Stomach (tissue), 9 donors: Measurements from ENCODE around the gene ELOF1. TPM values are rescaled to one million over a fixed set of nuclear protein-coding genes. Genes with fewer than 3 reads are reported as not detected.

Experiments
- DNase-seq, 2 donors: peaks; one replicate each; pipeline versions ENCODE4 v3.0.0 to v3.0.0-alpha.2; 2013 to 2019
- H3K27ac ChIP-seq, 5 donors: fragments of 200-600 bp in 4 of 5; sonication (generic) in 4 of 5; one replicate each; pipeline ENCODE4 v1.5.1; 2013 to 2019; ENCODE audit warnings: mild to moderate bottlenecking in 1 of 5, moderate library complexity in 1 of 5
- H3K27me3 ChIP-seq, 3 donors: fragments of 200-600 bp; sonication (generic); one replicate each; pipeline ENCODE4 v1.5.1; 2017 to 2019; ENCODE audit warnings: mixed run types in 1 of 3
- H3K36me3 ChIP-seq, 4 donors: fragments of 200-600 bp; sonication (generic); 1 replicate in 3 of 4; 2 replicates in 1 of 4; pipeline ENCODE4 v1.5.1; 2016 to 2019
- H3K4me1 ChIP-seq, 4 donors: fragments of 200-600 bp; sonication (generic); one replicate each; pipeline ENCODE4 v1.5.1; 2016 to 2019
- H3K4me3 ChIP-seq, 4 donors: fragments of 200-600 bp; sonication (generic) in 3 of 4; one replicate each; pipeline ENCODE4 v1.5.1; 2016 to 2019; ENCODE audit warnings: mild to moderate bottlenecking in 1 of 4
- H3K9me3 ChIP-seq, 4 donors: fragments of 200-600 bp; sonication (generic); one replicate each; pipeline ENCODE4 v1.5.1; 2016 to 2019
- CTCF ChIP-seq, 7 experiments: fragments of 450-650 bp in 4 of 7; fragments of 200-600 bp in 3 of 7; sonication (generic) in 3 of 7; IDR thresholded peaks; one replicate each; pipeline ENCODE4 v1.5.1; 2016 to 2019; ENCODE audit warnings: antibody characterized with exemption in 7 of 7, control low read depth in 2 of 7, mild to moderate bottlenecking in 1 of 7
- EP300 ChIP-seq: sonication (generic); formaldehyde crosslinking; IDR thresholded peaks from one replicate; pipeline ENCODE4 v1.6.1; 2017; ENCODE audit warnings: antibody characterized with exemption
- POLR2A ChIP-seq, 4 donors: fragments of 450-650 bp; IDR thresholded peaks; one replicate each; pipeline ENCODE4 v1.6.1; 2016; ENCODE audit warnings: antibody characterized with exemption in 4 of 4, control low read depth in 2 of 4, mild to moderate bottlenecking in 1 of 4, moderate library complexity in 1 of 4
- POLR2AphosphoS5 ChIP-seq, 3 donors: sonication (generic); formaldehyde crosslinking; IDR thresholded peaks; one replicate each; pipeline ENCODE4 v1.6.1; 2016; ENCODE audit warnings: antibody characterized with exemption in 3 of 3
- WGBS, 5 donors: extraction: QIAGEN DNeasy Blood & Tissue Kit in 3 of 5; methylation state at CpG; one replicate each; pipeline versions ENCODE4 v1.1.5 to v1.1.7; 2013 to 2018; 5-methylcytosine and 5-hydroxymethylcytosine counted together
- intact Hi-C: fragments of 100-400 bp; cut with DNase I; formaldehyde crosslinking; loops from one replicate; pipeline ENCODE4 v1.15.1; 2023; ENCODE audit warnings: low total_unique reads
- polyA plus RNA-seq, 3 donors: library from polyadenylated mRNA; stranded (reverse); fragments of 200-250 nt; gene quantifications; one replicate each; pipeline ENCODE4 v1.2.3, GENCODE V29; 2013
- total RNA-seq, 5 donors: library from RNA; depleted of rRNA; stranded (reverse); fragments of >200 nt; gene quantifications; one replicate each; pipeline versions ENCODE4 v1.1.0 to v1.2.3, GENCODE V29; 2014 to 2016
- donor health status: healthy with polysubstance abuse.
- donor health status: Bipolar disorder and iron deficiency.
- donor health status: healthy.

The ELOF1 gene
- total and polyA plus RNA-seq, 8 donors, result 2.3 to 96.4 (median 25.4) TPM

GRCh38 chr19:11538232-11539036, 20.6 kb downstream of the ELOF1 start, which contains the start of gene CNN1:
Gene CNN1 (plus strand): TSS chr19:11538851. CDS start chr19:11538928, 77 bp downstream.
- 23 to 47% (median 31%) methylated on average over 9 to 21 of the region's 21 CpGs for WGBS, 5 donors
- Histone ChIP-seq H3K4me3 (peak within 1 kb of the TSS; percentile 39 to 51 (median 46)), H3K4me1 (peaks cover 7 to 28% (median 23%) of the 10 kb centered on the region in 4 donors), H3K9me3 (no peaks in the 10 kb centered on the region), H3K27me3 (peaks cover 4 to 25% (median 17%) of the 10 kb centered on the region in 3 donors), H3K27ac (peak within 1 kb of the TSS; percentile 41 to 95 (median 82)), H3K36me3 (peaks cover 0 to 5% (median 0%) of the 10 kb centered on the region in 4 donors)
- peak; percentile 29 to 94 for DNase-seq
- TF ChIP-seq CTCF (IDR thresholded peaks at IDR 0.05), result no peak
- peak; percentile 82 to 89 (median 88) for TF ChIP-seq POLR2AphosphoS5 (IDR thresholded peaks at IDR 0.05)
- TF ChIP-seq POLR2A (IDR thresholded peaks at IDR 0.05), result peak in 2 of 4 donors; percentile 42 to 77
- TF ChIP-seq EP300, result peak; percentile 55
- intact Hi-C loops, result no loop called here

- TF ChIP-seq POLR2A (IDR thresholded peaks at IDR 0.05) (peak in 1 of 4 donors; percentile 16), EP300 (peak; percentile 59), POLR2AphosphoS5 (IDR thresholded peaks at IDR 0.05) (peak in 2 of 3 donors; percentile 45 to 63), CTCF (IDR thresholded peaks at IDR 0.05) (peak in 5 of 7 experiments; percentile 56 to 96 (median 91))
- peak overlapping the region; percentile 22 to 42 (median 29) for H3K4me3 ChIP-seq
Measured at GRCh38 chr19:11535792-11536595, 23.0 kb downstream of the ELOF1 start.

GRCh38 chr19:11534948-11535347, 24.1 kb downstream of the ELOF1 start:
- no peak for DNase-seq
- H3K9me3 ChIP-seq, result no peaks in the 10 kb centered on the region
- no peaks in the 10 kb centered on the region for H3K36me3 ChIP-seq
- intact Hi-C loops, result no loop called here
- no peak for TF ChIP-seq EP300
- TF ChIP-seq CTCF (IDR thresholded peaks at IDR 0.05), result no peak
- no peak for TF ChIP-seq POLR2A (IDR thresholded peaks at IDR 0.05)
- no peak for TF ChIP-seq POLR2AphosphoS5 (IDR thresholded peaks at IDR 0.05)
- WGBS, 5 donors, result 47 to 63% (median 60%) methylated on average over 5 of the region's 5 CpGs
- H3K27ac ChIP-seq, result peak overlapping the region in 4 of 5 donors; percentile 78 to 95 (median 82)
- peaks cover 4 to 14% (median 9%) of the 10 kb centered on the region in 3 donors for H3K27me3 ChIP-seq
- peaks cover 7 to 35% (median 24%) of the 10 kb centered on the region in 4 donors for H3K4me1 ChIP-seq
- H3K4me3 ChIP-seq, result no peak overlapping the region

More at GRCh38 chr19:11535792-11536595, 23.0 kb downstream of the ELOF1 start:
- Histone ChIP-seq H3K36me3 (no peaks in the 10 kb centered on the region), H3K9me3 (no peaks in the 10 kb centered on the region), H3K27me3 (peaks cover 4 to 25% (median 17%) of the 10 kb centered on the region in 3 donors), H3K27ac (peak overlapping the region; percentile 4 to 95 (median 81)), H3K4me1 (peaks cover 7 to 25% (median 23%) of the 10 kb centered on the region in 4 donors)
- 12 to 21% (median 14%) methylated on average over 30 to 54 of the region's 54 CpGs for WGBS, 5 donors
- intact Hi-C loops, result no loop called here
- DNase-seq, result peak; percentile 91 to 96

- peaks cover 7 to 35% (median 24%) of the 10 kb centered on the region in 4 donors for H3K4me1 ChIP-seq
- 76 to 89% (median 83%) methylated on average over 1 of the region's 1 CpG for WGBS, 5 donors
- intact Hi-C loops, result no loop called here
- TF ChIP-seq CTCF (IDR thresholded peaks at IDR 0.05), result no peak
- TF ChIP-seq EP300, result no peak
- no peak for TF ChIP-seq POLR2A (IDR thresholded peaks at IDR 0.05)
- TF ChIP-seq POLR2AphosphoS5 (IDR thresholded peaks at IDR 0.05), result no peak
- no peak overlapping the region for H3K4me3 ChIP-seq
- peaks cover 4 to 10% (median 5%) of the 10 kb centered on the region in 3 donors for H3K27me3 ChIP-seq
- DNase-seq, result no peak
- H3K9me3 ChIP-seq, result no peaks in the 10 kb centered on the region
- peak overlapping the region in 4 of 5 donors; percentile 78 to 95 (median 82) for H3K27ac ChIP-seq
- H3K36me3 ChIP-seq, result no peaks in the 10 kb centered on the region
Measured at GRCh38 chr19:11534538-11534937, 24.5 kb downstream of the ELOF1 start.
